K562 (cell line): ENCODE data around the gene RPS19. TPM values are rescaled to one million over a fixed set of nuclear protein-coding genes. Genes with fewer than 3 reads are reported as not detected.

Experiments used
- ATAC-seq: fragments of 200-7000 bp; cut with Tn5 transposase; 3 replicates; pipeline ENCODE4 v1.9.1; 2020; ENCODE audit warnings: moderate library complexity
- BruUV-seq: library from RNA; stranded (reverse); fragments of 400-500 nt; replicated peaks from 2 replicates; lab custom pipeline; 2021; lab: Mats Ljungman, UMichigan
- CTCF ChIA-PET: fragments of 300-600 bp; formaldehyde crosslinking; extraction: SDS; loops from one replicate; lab custom pipeline; 2021; ENCODE audit warnings: low intra/inter-chr PET ratio; lab: Yijun Ruan, JAX
- POLR2A ChIA-PET: fragments of 300-600, 350-650 bp; sonication (Branson Sonifier 250); formaldehyde crosslinking; extraction: SDS; loops from one replicate; lab custom pipeline; 2021; ENCODE audit warnings: antibody characterized with exemption, inconsistent platforms; lab: Yijun Ruan, JAX
- DNase-seq, 4 experiments: peaks; one replicate each; pipeline versions ENCODE4 v3.0.0 to v3.0.0-alpha.2; 2011 to 2018; ENCODE audit warnings: low spot score in 3 of 4, mixed read lengths in 3 of 4; ENCODE audit errors: extremely low read depth in 1 of 4
- FAIRE-seq: peaks from 2 replicates; lab custom pipeline; 2011; peaks lifted over from hg19 to GRCh38; lab: Jason Lieb, UNC
- H2AFZ ChIP-seq: 2 replicates; pipeline ENCODE4 v1.6.0; 2011; ENCODE audit warnings: low read depth, low read length, control low read depth, inconsistent platforms
- H3K27ac ChIP-seq: fragments of 200-600 bp; 3 replicates; pipeline ENCODE4 v1.8.0; 2011; ENCODE audit warnings: low read depth, mild to moderate bottlenecking, control low read depth, inconsistent platforms, low read length, moderate library complexity, mixed read lengths; ENCODE audit errors: extremely low read depth
- H3K27me3 ChIP-seq, 2 experiments: fragments of 300-600 bp in 1 of 2; 2 replicates in 1 of 2; 3 replicates in 1 of 2; pipeline versions ENCODE4 v1.6.0 to v1.8.0; 2011; ENCODE audit warnings: inconsistent platforms in 2 of 2, low read length in 2 of 2, mild to moderate bottlenecking in 1 of 2, mixed read lengths in 1 of 2, moderate library complexity in 1 of 2; ENCODE audit not compliant: control insufficient read depth in 2 of 2, insufficient read depth in 2 of 2
- H3K36me3 ChIP-seq: fragments of 300-600 bp; 3 replicates; pipeline ENCODE4 v1.8.0; 2011; ENCODE audit warnings: mild to moderate bottlenecking, low read length, inconsistent platforms; ENCODE audit not compliant: control insufficient read depth, insufficient read depth
- H3K4me1 ChIP-seq, 2 experiments: fragments of 200-600 bp in 1 of 2; replicated peaks in 1 of 2; 2 replicates in 1 of 2; 3 replicates in 1 of 2; pipeline versions ENCODE4 v1.5.1 to v1.8.0; 2011; ENCODE audit warnings: inconsistent platforms in 2 of 2, low read length in 2 of 2, mild to moderate bottlenecking in 1 of 2, mixed read lengths in 1 of 2, moderate library complexity in 1 of 2; ENCODE audit not compliant: control insufficient read depth in 2 of 2, insufficient read depth in 2 of 2
- H3K4me2 ChIP-seq: 2 replicates; pipeline ENCODE4 v1.6.1; 2011; ENCODE audit warnings: low read length, control low read depth, inconsistent platforms, mixed read lengths; ENCODE audit not compliant: insufficient read depth
- H3K4me3 ChIP-seq: fragments of 200-600 bp; sonication (generic), shearing (Covaris generic); 2 replicates; pipeline ENCODE4 v1.5.1; 2016; ENCODE audit warnings: control low read depth, inconsistent platforms
- H3K79me2 ChIP-seq: fragments of 200-600 bp; 3 replicates; pipeline ENCODE4 v1.8.0; 2011; ENCODE audit warnings: low read length, inconsistent platforms; ENCODE audit not compliant: control insufficient read depth, insufficient read depth
- H3K9ac ChIP-seq, 2 experiments: 2 replicates each; pipeline versions ENCODE4 v1.6.0 to v1.6.1; 2011; ENCODE audit warnings: low read depth in 2 of 2, low read length in 2 of 2, control low read depth in 1 of 2, inconsistent platforms in 1 of 2, mild to moderate bottlenecking in 1 of 2, mixed read lengths in 1 of 2; ENCODE audit not compliant: insufficient read depth in 1 of 2
- H3K9me1 ChIP-seq: one replicate; pipeline ENCODE4 v1.6.0; 2011; ENCODE audit warnings: inconsistent platforms, mild to moderate bottlenecking, low read length, moderate library complexity; ENCODE audit not compliant: control insufficient read depth, insufficient read depth
- H3K9me3 ChIP-seq: replicated peaks from 2 replicates; pipeline ENCODE4 v1.5.1; 2011; ENCODE audit warnings: low read depth, low read length, inconsistent platforms; ENCODE audit not compliant: control insufficient read depth, insufficient read depth
- H4K20me1 ChIP-seq: replicated peaks from 2 replicates; pipeline ENCODE4 v1.6.1; 2011; ENCODE audit warnings: low read length, inconsistent platforms, mixed read lengths; ENCODE audit not compliant: control insufficient read depth, insufficient read depth
- AFF4 ChIP-seq: sonication (generic); formaldehyde crosslinking; IDR thresholded peaks from 2 replicates; pipeline ENCODE4 v1.8.0; 2023; ENCODE audit warnings: mild to moderate bottlenecking, missing genetic modification reagents
- CBX5 ChIP-seq: IDR thresholded peaks from 2 replicates; pipeline ENCODE4 v1.6.1; 2014; ENCODE audit warnings: low read depth, borderline replicate concordance
- CHD4 ChIP-seq: fragments of 200-600 bp; sonication (generic); IDR thresholded peaks from 3 replicates; pipeline ENCODE4 v1.6.1; 2012; ENCODE audit warnings: low read depth, mild to moderate bottlenecking, mixed read lengths, low read length, inconsistent platforms; ENCODE audit not compliant: insufficient read depth, insufficient replicate concordance, poor library complexity, severe bottlenecking
- FOXO4 ChIP-seq: fragments of 450-650 bp; formaldehyde crosslinking; IDR thresholded peaks from 2 replicates; pipeline ENCODE4 v1.4.0; 2020; ENCODE audit warnings: mild to moderate bottlenecking, moderate library complexity
- POLR2A ChIP-seq: fragments of 450-650 bp; conservative IDR thresholded peaks from 2 replicates; pipeline ENCODE4 v1.6.1; 2016
- POLR2B ChIP-seq: fragments of 450-650 bp; IDR thresholded peaks from 2 replicates; pipeline ENCODE4 v1.6.1; 2018; ENCODE audit warnings: low read depth; ENCODE audit not compliant: partially characterized antibody
- PTTG1 ChIP-seq: fragments of 450-650 bp; IDR thresholded peaks from 2 replicates; pipeline ENCODE4 v1.6.1; 2016; ENCODE audit warnings: low read depth, mild to moderate bottlenecking, missing genetic modification characterization, missing compliant biosample characterization
- RBFOX2 ChIP-seq: fragments of 200-400 bp; formaldehyde crosslinking; IDR thresholded peaks from 2 replicates; pipeline ENCODE4 v1.6.1; 2017; ENCODE audit warnings: low read depth, mild to moderate bottlenecking, low read length, moderate library complexity
- SP1 ChIP-seq: sonication (generic); formaldehyde crosslinking; IDR thresholded peaks from 2 replicates; pipeline ENCODE4 v1.8.1; 2022; ENCODE audit warnings: mild to moderate bottlenecking, missing genetic modification reagents
- ZBTB43 ChIP-seq: sonication (generic); formaldehyde crosslinking; IDR thresholded peaks from 2 replicates; pipeline ENCODE4 v1.8.0; 2023; ENCODE audit warnings: mild to moderate bottlenecking, missing genetic modification reagents
- WGBS: fragments of 100-300 bp; shearing (Covaris generic); methylation state at CpG from one replicate; pipeline ENCODE4 v1.1.6; 2016; ENCODE audit warnings: low coverage, mixed read lengths; ENCODE audit not compliant: insufficient coverage; ENCODE audit errors: missing lambda C conversion rate; 5-methylcytosine and 5-hydroxymethylcytosine counted together
- in situ Hi-C: fragments of 300-500 bp; cut with MboI; formaldehyde crosslinking; loops from 4 replicates; pipeline ENCODE4 v1.15.0; 2018; ENCODE audit warnings: inconsistent platforms, mixed read lengths
- intact Hi-C: fragments of 100-400 bp; cut with micrococcal nuclease; formaldehyde crosslinking; loops from 2 replicates; pipeline ENCODE4 v1.14.2; 2022
- polyA plus RNA-seq, 8 experiments: library from polyadenylated mRNA; depleted of rRNA in 4 of 8; stranded (reverse) in 5 of 8; unstranded in 3 of 8; fragments of >200 nt; fragmentation: Nextera tagmentation in 2 of 8; fragmentation: Illumina TruSeq in 1 of 8; extraction: Ambion mirVana in 2 of 8; extraction: Trizol in 1 of 8; gene quantifications; 2 replicates each; pipeline versions ENCODE4 v1.2.1 to v1.2.3, GENCODE V29; 2011 to 2014; ENCODE audit warnings: inconsistent platforms in 1 of 8, missing spikeins in 1 of 8
- total RNA-seq, 7 experiments: library from RNA; depleted of rRNA in 6 of 7; stranded (reverse); fragments of >200 nt in 6 of 7; fragmentation: Illumina TruSeq in 2 of 7; extraction: Trizol in 2 of 7; gene quantifications; 2 replicates each; pipeline versions ENCODE4 v1.2.1 to v1.2.3, GENCODE V29; 2011 to 2021; ENCODE audit warnings: low replicate concordance in 1 of 7

The RPS19 gene
- total and polyA plus RNA-seq, 9 of the 15 experiments (the other 6 are each of a cell fraction or from before 2014, with no cell fraction given): 1,964 to 3,408 (median 2,747) TPM

- WGBS: 89% methylated on average over 5 of the region's 5 CpGs
- BruUV-seq: TSS peak; percentile 0
- no peak for ATAC-seq
- H3K4me1 ChIP-seq: peaks cover 30 to 41% of the 10 kb centered on the region in 2 experiments
- peaks cover 85% of the 10 kb centered on the region for H3K36me3 ChIP-seq
- H3K9me3 ChIP-seq: no peaks in the 10 kb centered on the region
- no peaks in the 10 kb centered on the region for H3K27me3 ChIP-seq
- H3K4me2 ChIP-seq: peak overlapping the region; percentile 2; the same call in 1 of the 2 replicates
- no peak overlapping the region for H2AFZ ChIP-seq
- in situ Hi-C loops (no loop called here), intact Hi-C loops (no loop called here)
- no peak overlapping the region for H3K4me3 ChIP-seq
- peaks cover 54% of the 10 kb centered on the region for H4K20me1 ChIP-seq
- FAIRE-seq: no peak
- peaks cover 84% of the 10 kb centered on the region for H3K79me2 ChIP-seq
- ChIA-PET POLR2A (interaction anchor here (0.6 to 3.2 kb wide), 6 partner anchors 8 to 170 kb away, joined by 3 to 25 read pairs (median 4); no protein-coding TSS in a partner anchor), CTCF (no interaction called here)
- H3K9ac ChIP-seq: peak overlapping the region; percentile 5 to 63; a peak in 2 of 4 replicates
- DNase-seq: no peak
- peaks cover 8% of the 10 kb centered on the region for H3K9me1 ChIP-seq
- TF ChIP-seq PTTG1 (tag) (no peak), RBFOX2 (peak; percentile 41), POLR2A (0 out of 2 replicates have a peak, but pooled peaks have one; percentile 20), AFF4 (CRISPR knock-in tag) (0 out of 2 replicates have a peak, but pooled peaks have one; percentile 32), CHD4 (no peak), POLR2B (no peak), CBX5 (no peak), SP1 (CRISPR knock-in tag) (peak; percentile 27; the same call in 1 of the 2 replicates), FOXO4 (CRISPR knock-in tag) (0 out of 2 replicates have a peak, but pooled peaks have one; percentile 18), ZBTB43 (CRISPR knock-in tag) (no peak)
- peak overlapping the region; percentile 38; the same call in 2 of the 3 replicates for H3K27ac ChIP-seq
Measured at GRCh38 chr19:41864374-41864773, 4.3 kb downstream of the RPS19 start.
